A673 (cell line): ENCODE measurements around the gene CWC27. TPM values are rescaled to one million over a fixed set of nuclear protein-coding genes. Genes with fewer than 3 reads are reported as not detected.

ENCODE experiments used
- BruUV-seq: library from RNA; stranded (reverse); fragments of 400-500 nt; replicated peaks from 2 replicates; lab custom pipeline; 2021; lab: Mats Ljungman, UMichigan
- CTCF ChIA-PET: fragments of 300-600 bp; sonication (Branson Sonifier 250); formaldehyde crosslinking; loops from one replicate; lab custom pipeline; 2022; ENCODE audit warnings: antibody characterized with exemption; lab: Charles Lee
- POLR2A ChIA-PET: fragments of 300-600 bp; sonication (Branson Sonifier 250); formaldehyde crosslinking; loops from one replicate; lab custom pipeline; 2022; ENCODE audit warnings: antibody characterized with exemption; ENCODE audit not compliant: low non-redundant PET; lab: Charles Lee
- DNase-seq: peaks from one replicate; pipeline ENCODE4 v3.0.0-alpha.2; 2015; ENCODE audit warnings: low spot score
- H3K27ac ChIP-seq: fragments of 200-600 bp; sonication (generic); 2 replicates; pipeline ENCODE4 v1.5.1; 2016; ENCODE audit warnings: mixed run types, low read depth, mild to moderate bottlenecking, mixed read lengths, antibody characterized with exemption, low read length; ENCODE audit not compliant: poor library complexity, severe bottlenecking
- H3K27me3 ChIP-seq: fragments of 200-600 bp; sonication (generic); replicated peaks from 2 replicates; pipeline ENCODE4 v1.6.1; 2017; ENCODE audit warnings: mixed run types, low read depth, mild to moderate bottlenecking, mixed read lengths, antibody characterized with exemption, low read length; ENCODE audit not compliant: insufficient read depth, poor library complexity
- H3K36me3 ChIP-seq: fragments of 200-600 bp; sonication (generic); 2 replicates; pipeline ENCODE4 v1.6.1; 2016; ENCODE audit warnings: mixed run types, mild to moderate bottlenecking, mixed read lengths, antibody characterized with exemption, low read length; ENCODE audit not compliant: insufficient read depth, poor library complexity, severe bottlenecking
- H3K4me1 ChIP-seq: fragments of 200-600 bp; sonication (generic); 2 replicates; pipeline ENCODE4 v1.6.1; 2017; ENCODE audit warnings: mixed run types, mild to moderate bottlenecking, mixed read lengths, antibody characterized with exemption, low read length; ENCODE audit not compliant: insufficient read depth, poor library complexity, severe bottlenecking
- H3K4me3 ChIP-seq: fragments of 200-600 bp; sonication (generic); 2 replicates; pipeline ENCODE4 v1.5.1; 2016; ENCODE audit warnings: low read depth, mixed run types, mild to moderate bottlenecking, mixed read lengths, low read length; ENCODE audit not compliant: poor library complexity, severe bottlenecking
- H3K9me3 ChIP-seq: fragments of 200-600 bp; sonication (generic); 2 replicates; pipeline ENCODE4 v1.6.1; 2016; ENCODE audit warnings: mixed run types, low read depth, mild to moderate bottlenecking, mixed read lengths, antibody characterized with exemption, low read length; ENCODE audit not compliant: poor library complexity, severe bottlenecking
- CTCF ChIP-seq: fragments of 300-800, 200-600 bp; sonication (generic); conservative IDR thresholded peaks from 2 replicates; pipeline ENCODE4 v1.5.1; 2017; ENCODE audit warnings: low read depth, mild to moderate bottlenecking, antibody characterized with exemption, low read length, moderate library complexity, mixed read lengths
- EZH2 ChIP-seq: fragments of 200-600 bp; sonication (generic); IDR thresholded peaks from 2 replicates; pipeline ENCODE4 v1.6.1; 2017; ENCODE audit warnings: borderline replicate concordance, low read depth, mild to moderate bottlenecking, mixed read lengths, antibody characterized with exemption, low read length; ENCODE audit not compliant: poor library complexity, severe bottlenecking
- intact Hi-C: fragments of 100-400 bp; cut with micrococcal nuclease; formaldehyde crosslinking; loops from one replicate; pipeline ENCODE4 v1.10.0; 2022; ENCODE audit not compliant: unreplicated experiment
- total RNA-seq: library from RNA; stranded (reverse); gene quantifications from 2 replicates; pipeline ENCODE4 v1.2.3, GENCODE V29; 2021

Gene CWC27
- total RNA-seq, 1 experiment from 2014 or later = 38.0 TPM

- Histone ChIP-seq H3K27ac (no peak overlapping the region), H3K9me3 (no peaks in the 10 kb centered on the region), H3K4me1 (no peaks in the 10 kb centered on the region), H3K27me3 (no peaks in the 10 kb centered on the region), H3K4me3 (no peak overlapping the region), H3K36me3 (no peaks in the 10 kb centered on the region)
- no peak for DNase-seq
- no peak for TF ChIP-seq CTCF
- TF ChIP-seq EZH2 = no peak
- POLR2A ChIA-PET = no interaction called here
- BruUV-seq = no TSS peak
- intact Hi-C loops = loop anchor here (10.0 kb wide), 1 partner anchor 643 kb away; no protein-coding TSS in a partner anchor
- CTCF ChIA-PET = no interaction called here
Observed at GRCh38 chr5:64788156-64788555, 19.4 kb downstream of the CWC27 start.

GRCh38 chr5:64789457-64789856 lies 20.7 kb downstream of the CWC27 start:
- POLR2A ChIA-PET = no interaction called here
- CTCF ChIA-PET = no interaction called here
- no peak for TF ChIP-seq CTCF
- TF ChIP-seq EZH2 = no peak
- intact Hi-C loops = loop anchor here (10.0 kb wide), 1 partner anchor 645 kb away; no protein-coding TSS in a partner anchor
- peak; percentile 10 for DNase-seq
- H3K4me1 ChIP-seq = no peaks in the 10 kb centered on the region
- BruUV-seq = no TSS peak
- no peaks in the 10 kb centered on the region for H3K9me3 ChIP-seq
- no peak overlapping the region for H3K4me3 ChIP-seq
- no peak overlapping the region for H3K27ac ChIP-seq
- H3K27me3 ChIP-seq = no peaks in the 10 kb centered on the region
- H3K36me3 ChIP-seq = no peaks in the 10 kb centered on the region

- no TSS peak for BruUV-seq
- no peak for TF ChIP-seq EZH2
- no peak for TF ChIP-seq CTCF
- Histone ChIP-seq H3K27me3 (no peaks in the 10 kb centered on the region), H3K4me3 (no peak overlapping the region), H3K9me3 (no peaks in the 10 kb centered on the region), H3K4me1 (no peaks in the 10 kb centered on the region), H3K27ac (no peak overlapping the region), H3K36me3 (no peaks in the 10 kb centered on the region)
- ChIA-PET POLR2A (no interaction called here), CTCF (no interaction called here)
- intact Hi-C loops = no loop called here
- DNase-seq = no peak
Observed at GRCh38 chr5:64790210-64790609, 21.5 kb downstream of the CWC27 start.
